GM18526 (cell line): ENCODE data around the gene SMIM35.

Experiments
- POLR2A ChIP-seq: IDR thresholded peaks from 3 replicates; pipeline ENCODE4 v1.6.1; 2011; ENCODE audit not compliant: insufficient read length; ENCODE audit errors: extremely low read depth

SMIM35 gene

GRCh38 chr11:118000067-118000849, 86.5 kb downstream of the SMIM35 start:
- no peak for TF ChIP-seq POLR2A

- TF ChIP-seq POLR2A, result no peak
Measured at GRCh38 chr11:117999354-117999993, 87.3 kb downstream of the SMIM35 start.

- TF ChIP-seq POLR2A, result no peak
Measured at GRCh38 chr11:117998664-117999353, 88.0 kb downstream of the SMIM35 start.

GRCh38 chr11:117997823-117998579, 88.8 kb downstream of the SMIM35 start:
- no peak for TF ChIP-seq POLR2A

- no peak for TF ChIP-seq POLR2A
Measured at GRCh38 chr11:117997406-117997805, 89.4 kb downstream of the SMIM35 start.

GRCh38 chr11:117996058-117996457, 90.7 kb downstream of the SMIM35 start:
- no peak for TF ChIP-seq POLR2A

GRCh38 chr11:117995472-117995871, 91.3 kb downstream of the SMIM35 start:
- no peak for TF ChIP-seq POLR2A

GRCh38 chr11:117993988-117994745, 92.6 kb downstream of the SMIM35 start:
- TF ChIP-seq POLR2A, result no peak

GRCh38 chr11:117992620-117993019, 94.1 kb downstream of the SMIM35 start:
- no peak for TF ChIP-seq POLR2A

- no peak for TF ChIP-seq POLR2A
Measured at GRCh38 chr11:117992136-117992535, 94.6 kb downstream of the SMIM35 start.

GRCh38 chr11:117989351-117990102, 97.2 kb downstream of the SMIM35 start:
- TF ChIP-seq POLR2A, result no peak

GRCh38 chr11:117986981-117987574, 99.7 kb downstream of the SMIM35 start:
- peak; percentile 10 for TF ChIP-seq POLR2A
